Keratinocyte (primary cell): Measurements from ENCODE around the gene NEK10. TPM values are rescaled to one million over a fixed set of nuclear protein-coding genes. Genes with fewer than 3 reads are reported as not detected.

Experiments used
- DNase-seq: peaks from one replicate; pipeline ENCODE4 v3.0.0-alpha.2; 2011; ENCODE audit warnings: low read depth, missing footprints, low spot score
- FAIRE-seq: peaks from 2 replicates; lab custom pipeline; 2011; peaks lifted over from hg19 to GRCh38; lab: Jason Lieb, UNC
- H2AFZ ChIP-seq: 2 replicates; pipeline ENCODE4 v1.6.0; 2012; ENCODE audit warnings: low read length, control low read depth, inconsistent platforms; ENCODE audit not compliant: control insufficient read depth
- H3K27ac ChIP-seq: 2 replicates; pipeline ENCODE4 v1.5.1; 2011; ENCODE audit warnings: low read length; ENCODE audit not compliant: control insufficient read depth, insufficient read depth
- H3K27me3 ChIP-seq: 3 replicates; pipeline ENCODE4 v1.6.0; 2011; ENCODE audit warnings: low read length; ENCODE audit not compliant: control insufficient read depth, insufficient read depth; ENCODE audit errors: extremely low read depth
- H3K36me3 ChIP-seq, 2 experiments: 2 replicates in 1 of 2; 3 replicates in 1 of 2; pipeline ENCODE4 v1.5.1; 2011; ENCODE audit warnings: low read length in 2 of 2, mild to moderate bottlenecking in 1 of 2; ENCODE audit not compliant: control insufficient read depth in 2 of 2, insufficient read depth in 2 of 2; ENCODE audit errors: extremely low read depth in 1 of 2
- H3K4me1 ChIP-seq: 3 replicates; pipeline ENCODE4 v1.5.1; 2011; ENCODE audit warnings: low read length; ENCODE audit not compliant: control insufficient read depth, insufficient read depth; ENCODE audit errors: extremely low read depth
- H3K4me2 ChIP-seq: 3 replicates; pipeline ENCODE4 v1.6.0; 2011; ENCODE audit warnings: low read depth, low read length; ENCODE audit not compliant: control insufficient read depth, insufficient read depth; ENCODE audit errors: extremely low read depth
- H3K4me3 ChIP-seq, 3 experiments: fragments of 200-600 bp in 1 of 3; sonication (generic) in 1 of 3; 2 replicates in 2 of 3; 3 replicates in 1 of 3; pipeline ENCODE4 v1.5.1; 2011 to 2016; ENCODE audit warnings: low read length in 3 of 3, mild to moderate bottlenecking in 3 of 3, control low read depth in 2 of 3, inconsistent platforms in 1 of 3, low read depth in 1 of 3, mixed read lengths in 1 of 3, mixed run types in 1 of 3, moderate library complexity in 1 of 3; ENCODE audit not compliant: control insufficient read depth in 2 of 3, insufficient read depth in 2 of 3; ENCODE audit errors: extremely low read depth in 1 of 3
- H3K79me2 ChIP-seq: 2 replicates; pipeline ENCODE4 v1.6.0; 2012; ENCODE audit warnings: low read length; ENCODE audit not compliant: control insufficient read depth, insufficient read depth
- H3K9ac ChIP-seq: 3 replicates; pipeline ENCODE4 v1.6.0; 2011; ENCODE audit warnings: low read length; ENCODE audit not compliant: control insufficient read depth, insufficient read depth; ENCODE audit errors: extremely low read depth
- H3K9me1 ChIP-seq: 3 replicates; pipeline ENCODE4 v1.6.0; 2011; ENCODE audit warnings: low read length; ENCODE audit not compliant: control insufficient read depth, insufficient read depth; ENCODE audit errors: extremely low read depth
- H3K9me3 ChIP-seq: 2 replicates; pipeline ENCODE4 v1.5.1; 2012; ENCODE audit warnings: low read depth, low read length; ENCODE audit not compliant: control insufficient read depth
- H4K20me1 ChIP-seq: 3 replicates; pipeline ENCODE4 v1.6.0; 2011; ENCODE audit warnings: low read length; ENCODE audit not compliant: control insufficient read depth, insufficient read depth; ENCODE audit errors: extremely low read depth
- CTCF ChIP-seq, 3 experiments: IDR thresholded peaks in 1 of 3; conservative IDR thresholded peaks in 1 of 3; optimal IDR thresholded peaks in 1 of 3; 2 replicates in 2 of 3; 3 replicates in 1 of 3; pipeline versions ENCODE3 to v1.5.1; 2011; ENCODE audit warnings: low read length in 3 of 3, mild to moderate bottlenecking in 3 of 3, moderate library complexity in 2 of 3, control low read depth in 1 of 3, inconsistent platforms in 1 of 3; ENCODE audit not compliant: insufficient read depth in 2 of 3; ENCODE audit errors: extremely low read depth in 1 of 3
- EZH2 ChIP-seq: IDR thresholded peaks from one replicate; pipeline ENCODE4 v1.6.1; 2012; ENCODE audit warnings: inconsistent platforms, mild to moderate bottlenecking, low read length, moderate library complexity
- dilution Hi-C: fragments of 300-500 bp; cut with MboI; formaldehyde crosslinking; loops from one replicate; pipeline ENCODE4 v1.7.0; 2020; ENCODE audit warnings: low sequenced_read_pairs; ENCODE audit not compliant: extremely low pct_ligation_motif_present
- polyA plus RNA-seq, 5 experiments: library from polyadenylated mRNA; depleted of rRNA in 3 of 5; stranded (reverse) in 3 of 5; stranded (forward) in 1 of 5; unstranded in 1 of 5; fragments of >200 nt; gene quantifications; 1 replicate in 1 of 5; 2 replicates in 3 of 5; 3 replicates in 1 of 5; pipeline versions ENCODE4 v1.2.1 to v1.2.3, GENCODE V29; 2011 to 2012; ENCODE audit warnings: missing spikeins in 2 of 5, low read depth in 1 of 5, low replicate concordance in 1 of 5

The NEK10 gene
- polyA plus RNA-seq, 1 donor (not counting 4 experiments of a cell fraction or from before 2014, with no cell fraction given): 0.98 TPM

DNA sequence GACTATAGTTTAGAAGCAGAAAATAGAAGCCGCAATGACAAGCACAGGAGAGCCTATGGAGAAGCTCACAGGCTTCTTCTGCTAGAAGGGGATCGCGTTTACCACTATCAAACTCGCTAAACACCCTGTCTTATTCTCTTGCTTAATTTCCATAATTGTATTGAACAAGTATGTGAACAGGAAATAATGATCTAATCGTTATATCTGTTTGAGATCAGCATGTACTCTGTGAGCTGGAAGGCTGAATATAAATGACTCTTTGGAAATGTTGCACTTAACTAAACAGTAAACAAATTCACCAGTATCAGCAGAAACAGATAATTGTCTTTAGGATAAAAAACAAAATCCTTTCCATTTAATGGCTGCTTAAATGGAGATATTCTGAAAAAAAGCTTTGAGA lies 15.0 kb downstream of the NEK10 start:
- H3K9me3 ChIP-seq: no peaks in the 10 kb centered on the region
- no peak overlapping the region for H3K27ac ChIP-seq
- no peaks in the 10 kb centered on the region for H3K79me2 ChIP-seq
- peaks cover 23% of the 10 kb centered on the region for H3K4me1 ChIP-seq
- no peak for DNase-seq
- no peak for FAIRE-seq
- dilution Hi-C loops: no loop called here
- H4K20me1 ChIP-seq: no peaks in the 10 kb centered on the region
- H3K36me3 ChIP-seq: no peaks in the 10 kb centered on the region
- peak overlapping the region; percentile 3 for H3K4me2 ChIP-seq
- H2AFZ ChIP-seq: peak overlapping the region; percentile 7
- no peak overlapping the region for H3K9ac ChIP-seq
- H3K27me3 ChIP-seq: no peaks in the 10 kb centered on the region
- H3K9me1 ChIP-seq: no peaks in the 10 kb centered on the region
- TF ChIP-seq EZH2: no peak
- no peak for TF ChIP-seq CTCF (optimal IDR thresholded peaks at IDR 0.05 in 1 of 3, IDR thresholded peaks at IDR 0.05 in 1 of 3, conservative IDR thresholded peaks at IDR 0.05 in 1 of 3; ENCODE audit: extremely low read depth in 1 of 3, insufficient read depth in 2 of 3, low read length in 3 of 3)
- no peak overlapping the region for H3K4me3 ChIP-seq

- Histone ChIP-seq H2AFZ (no peak overlapping the region), H3K27ac (no peak overlapping the region), H3K4me3 (no peak overlapping the region), H4K20me1 (no peaks in the 10 kb centered on the region), H3K4me1 (peaks cover 25% of the 10 kb centered on the region), H3K9me3 (no peaks in the 10 kb centered on the region), H3K79me2 (no peaks in the 10 kb centered on the region), H3K36me3 (no peaks in the 10 kb centered on the region), H3K4me2 (peak overlapping the region; percentile 27), H3K27me3 (no peaks in the 10 kb centered on the region), H3K9ac (no peak overlapping the region), H3K9me1 (no peaks in the 10 kb centered on the region)
- FAIRE-seq (no peak), DNase-seq (no peak)
- dilution Hi-C loops: no loop called here
- TF ChIP-seq CTCF (optimal IDR thresholded peaks at IDR 0.05 in 1 of 3, IDR thresholded peaks at IDR 0.05 in 1 of 3, conservative IDR thresholded peaks at IDR 0.05 in 1 of 3; ENCODE audit: extremely low read depth in 1 of 3, insufficient read depth in 2 of 3, low read length in 3 of 3) (no peak), EZH2 (no peak)
Measured at GRCh38 chr3:27353221-27353620, 16.0 kb downstream of the NEK10 start.
